HEK293 (cell line): Measurements from ENCODE around the gene PLEKHG3.

ENCODE experiments used
- GLI4 ChIP-seq: fragments of 450-650 bp; formaldehyde crosslinking; IDR thresholded peaks from 2 replicates; pipeline ENCODE4 v1.5.1; 2016; ENCODE audit warnings: missing biosample characterization, missing genetic modification characterization
- ZFP41 ChIP-seq: fragments of 450-650 bp; formaldehyde crosslinking; IDR thresholded peaks from 2 replicates; pipeline ENCODE4 v1.5.1; 2016; ENCODE audit warnings: missing biosample characterization, missing genetic modification characterization, borderline replicate concordance

- TF ChIP-seq GLI4 (no peak), ZFP41 (tag by site-specific recombination) (no peak)
These were observed 46.0 kb upstream of the PLEKHG3 start for GRCh38 chr14:64658201-64658600.
